H1 (cell line): ENCODE results near the gene TUBA1A. TPM values are rescaled to one million over a fixed set of nuclear protein-coding genes. Genes with fewer than 3 reads are reported as not detected.

ENCODE experiments used
- CTCF ChIA-PET: fragments of 300-600 bp; sonication (Branson Sonifier 250); formaldehyde crosslinking; loops from one replicate; lab custom pipeline; 2021; ENCODE audit not compliant: partially characterized antibody; lab: Charles Lee
- POLR2A ChIA-PET: fragments of 300-600 bp; sonication (Branson Sonifier 250); formaldehyde crosslinking; loops from one replicate; lab custom pipeline; 2021; ENCODE audit warnings: inconsistent platforms; ENCODE audit not compliant: partially characterized antibody; lab: Charles Lee
- DNase-seq, 2 experiments: peaks; one replicate each; pipeline versions ENCODE4 v3.0.0 to v3.0.0-alpha.2; 2010 to 2022; ENCODE audit warnings: low spot score in 2 of 2, low read depth in 1 of 2, mixed read lengths in 1 of 2
- FAIRE-seq: peaks from 2 replicates; lab custom pipeline; 2011; peaks lifted over from hg19 to GRCh38; lab: Jason Lieb, UNC
- H2AFZ ChIP-seq: 2 replicates; pipeline ENCODE4 v1.8.1; 2012; ENCODE audit warnings: low read length, inconsistent platforms
- H2AK5ac ChIP-seq: 2 replicates; pipeline ENCODE4 v1.6.1; 2013; ENCODE audit warnings: low read depth, low read length
- H2BK120ac ChIP-seq: replicated peaks from 2 replicates; pipeline ENCODE3; 2013; ENCODE audit warnings: low read depth, low read length, inconsistent platforms
- H2BK12ac ChIP-seq: 2 replicates; pipeline ENCODE4 v1.6.1; 2013; ENCODE audit warnings: low read depth, low read length
- H2BK15ac ChIP-seq: 2 replicates; pipeline ENCODE4 v1.6.1; 2013; ENCODE audit warnings: low read length
- H2BK20ac ChIP-seq: 2 replicates; pipeline ENCODE4 v1.6.1; 2013; ENCODE audit warnings: low read length
- H2BK5ac ChIP-seq: 2 replicates; pipeline ENCODE4 v1.6.1; 2013; ENCODE audit warnings: low read depth, low read length
- H3K14ac ChIP-seq: 2 replicates; pipeline ENCODE4 v1.6.1; 2013; ENCODE audit warnings: inconsistent platforms; ENCODE audit not compliant: insufficient read length
- H3K18ac ChIP-seq: 2 replicates; pipeline ENCODE4 v1.6.1; 2013; ENCODE audit warnings: low read length; ENCODE audit errors: extremely low read depth
- H3K23ac ChIP-seq: 2 replicates; pipeline ENCODE4 v1.6.1; 2013; ENCODE audit warnings: inconsistent platforms; ENCODE audit not compliant: insufficient read length
- H3K23me2 ChIP-seq: 2 replicates; pipeline ENCODE4 v1.6.1; 2013; ENCODE audit warnings: low read depth, low read length
- H3K27ac ChIP-seq: 2 replicates; pipeline ENCODE4 v1.6.1; 2011; ENCODE audit warnings: low read depth, low read length, inconsistent platforms
- H3K27me3 ChIP-seq, 4 experiments: replicated peaks in 1 of 4; 1 replicate in 1 of 4; 2 replicates in 3 of 4; pipeline versions ENCODE4 v1.6.1 to v1.8.1; 2011 to 2013; ENCODE audit warnings: low read length in 3 of 4, mild to moderate bottlenecking in 3 of 4, inconsistent platforms in 2 of 4, mixed read lengths in 2 of 4, moderate library complexity in 1 of 4; ENCODE audit not compliant: control insufficient read depth in 3 of 4, insufficient read depth in 3 of 4; ENCODE audit errors: extremely low read depth in 1 of 4
- H3K36me3 ChIP-seq, 4 experiments: 2 replicates each; pipeline versions ENCODE4 v1.6.1 to v1.8.1; 2011 to 2013; ENCODE audit warnings: mild to moderate bottlenecking in 4 of 4, low read length in 3 of 4, moderate library complexity in 2 of 4, control low read depth in 1 of 4, inconsistent platforms in 1 of 4; ENCODE audit not compliant: insufficient read depth in 4 of 4, control insufficient read depth in 2 of 4
- H3K4ac ChIP-seq: replicated peaks from 2 replicates; pipeline ENCODE3; 2013; ENCODE audit warnings: low read length, low read depth, mixed read lengths, inconsistent platforms; ENCODE audit not compliant: insufficient read length
- H3K4me1 ChIP-seq, 4 experiments: replicated peaks in 1 of 4; 1 replicate in 1 of 4; 2 replicates in 3 of 4; pipeline versions ENCODE4 v1.6.1 to v1.8.1; 2011 to 2013; ENCODE audit warnings: low read length in 3 of 4, inconsistent platforms in 2 of 4, mixed read lengths in 1 of 4; ENCODE audit not compliant: insufficient read depth in 4 of 4, control insufficient read depth in 3 of 4
- H3K4me2 ChIP-seq, 2 experiments: 2 replicates each; pipeline versions ENCODE4 v1.6.1 to v1.8.1; 2011 to 2013; ENCODE audit warnings: low read depth in 2 of 2, low read length in 2 of 2, control low read depth in 1 of 2, inconsistent platforms in 1 of 2, mild to moderate bottlenecking in 1 of 2; ENCODE audit not compliant: insufficient read depth in 1 of 2
- H3K4me3 ChIP-seq, 4 experiments: fragments of 200-600, 300-600 bp in 1 of 4; sonication (generic), shearing (Covaris generic), sonication (Bioruptor Twin) in 1 of 4; 2 replicates each; pipeline versions ENCODE4 v1.5.1 to v1.8.1; 2011 to 2016; ENCODE audit warnings: low read length in 4 of 4, low read depth in 3 of 4, control low read depth in 2 of 4, inconsistent platforms in 2 of 4, mild to moderate bottlenecking in 2 of 4, mixed read lengths in 1 of 4, moderate library complexity in 1 of 4; ENCODE audit not compliant: insufficient read depth in 2 of 4; ENCODE audit errors: extremely low read depth in 1 of 4
- H3K56ac ChIP-seq: replicated peaks from 2 replicates; pipeline ENCODE3; 2013; ENCODE audit warnings: low read depth, mild to moderate bottlenecking, mixed read lengths, low read length, inconsistent platforms; ENCODE audit not compliant: insufficient read length
- H3K79me1 ChIP-seq: 2 replicates; pipeline ENCODE4 v1.6.1; 2013; ENCODE audit warnings: low read depth, low read length, control low read depth
- H3K79me2 ChIP-seq, 2 experiments: 2 replicates each; pipeline versions ENCODE4 v1.6.1 to v1.8.1; 2012 to 2013; ENCODE audit warnings: low read length in 2 of 2, mild to moderate bottlenecking in 2 of 2, inconsistent platforms in 1 of 2; ENCODE audit not compliant: insufficient read depth in 2 of 2, control insufficient read depth in 1 of 2
- H3K9ac ChIP-seq, 4 experiments: replicated peaks in 1 of 4; 1 replicate in 1 of 4; 2 replicates in 3 of 4; pipeline versions ENCODE4 v1.6.1 to v1.8.1; 2011 to 2013; ENCODE audit warnings: low read depth in 3 of 4, low read length in 3 of 4, control low read depth in 2 of 4, mild to moderate bottlenecking in 2 of 4, moderate library complexity in 2 of 4, inconsistent platforms in 1 of 4; ENCODE audit errors: extremely low read depth in 1 of 4
- H3K9me3 ChIP-seq, 2 experiments: 2 replicates each; pipeline versions ENCODE4 v1.6.1 to v1.8.1; 2012 to 2013; ENCODE audit warnings: mild to moderate bottlenecking in 2 of 2, moderate library complexity in 2 of 2, control low read depth in 1 of 2, inconsistent platforms in 1 of 2, low read depth in 1 of 2, low read length in 1 of 2, mixed read lengths in 1 of 2; ENCODE audit not compliant: insufficient read depth in 2 of 2
- H4K20me1 ChIP-seq, 2 experiments: replicated peaks in 1 of 2; 2 replicates each; pipeline versions ENCODE3 to v1.8.1; 2011 to 2013; ENCODE audit warnings: inconsistent platforms in 2 of 2, low read length in 2 of 2, mild to moderate bottlenecking in 1 of 2; ENCODE audit not compliant: insufficient read depth in 2 of 2, control insufficient read depth in 1 of 2
- H4K5ac ChIP-seq: 2 replicates; pipeline ENCODE4 v1.6.1; 2013; ENCODE audit warnings: low read length, low read depth, mixed read lengths, inconsistent platforms; ENCODE audit not compliant: insufficient read length
- H4K8ac ChIP-seq: 2 replicates; pipeline ENCODE4 v1.8.0; 2013; ENCODE audit warnings: mild to moderate bottlenecking, moderate library complexity, low read length, inconsistent platforms; ENCODE audit not compliant: insufficient read depth; ENCODE audit errors: extremely low read depth
- H4K91ac ChIP-seq: replicated peaks from 2 replicates; pipeline ENCODE3; 2013; ENCODE audit warnings: low read length, mixed read lengths, inconsistent platforms; ENCODE audit not compliant: insufficient read length
- EGR1 ChIP-seq: IDR thresholded peaks from 2 replicates; pipeline ENCODE4 v1.6.1; 2011; ENCODE audit warnings: low read depth, low read length, borderline replicate concordance
- KDM1A ChIP-seq: fragments of 200-600, 300-600 bp; sonication (generic); IDR thresholded peaks from 2 replicates; pipeline ENCODE4 v1.7.1; 2016; ENCODE audit warnings: mild to moderate bottlenecking, low read length, borderline replicate concordance
- POU5F1 ChIP-seq: IDR thresholded peaks from 2 replicates; pipeline ENCODE4 v1.6.1; 2011; ENCODE audit warnings: low read depth, mild to moderate bottlenecking, low read length, moderate library complexity
- SIN3A ChIP-seq, 2 experiments: IDR thresholded peaks in 1 of 2; conservative IDR thresholded peaks in 1 of 2; 2 replicates each; pipeline ENCODE4 v1.6.1; 2011 to 2012; ENCODE audit warnings: low read length in 2 of 2, improper control_type of control experiment in 1 of 2, low read depth in 1 of 2, mild to moderate bottlenecking in 1 of 2
- WGBS, 2 experiments: shearing (Covaris generic) in 1 of 2; methylation state at CpG; one replicate each; pipeline versions ENCODE4 v1.1.6 to v1.1.7; 2013 to 2015; ENCODE audit warnings: low lambda C conversion rate in 2 of 2, mixed read lengths in 2 of 2, inconsistent platforms in 1 of 2, low coverage in 1 of 2, missing lambda C conversion rate in 1 of 2; ENCODE audit not compliant: insufficient replicate concordance in 2 of 2, insufficient coverage in 1 of 2, insufficient read length in 1 of 2; ENCODE audit errors: extremely low coverage in 1 of 2, missing lambda C conversion rate in 1 of 2; 5-methylcytosine and 5-hydroxymethylcytosine counted together
- polyA plus RNA-seq, 7 experiments: library from polyadenylated mRNA; depleted of rRNA in 3 of 7; stranded (reverse) in 5 of 7; unstranded in 2 of 7; fragments of >200 nt in 5 of 7; fragments of 200-250 nt in 2 of 7; gene quantifications; 1 replicate in 5 of 7; 2 replicates in 1 of 7; 4 replicates in 1 of 7; pipeline versions ENCODE4 v1.2.1 to v1.2.3, GENCODE V29; 2011 to 2013; ENCODE audit warnings: missing spikeins in 2 of 7, mixed read lengths in 2 of 7
- total RNA-seq: library from RNA; stranded (reverse); fragmentation: NEBNext Ultra II Directional; extraction: Animal tissue kit (Norgen Biotek cat#: 25700); gene quantifications from 2 replicates; pipeline ENCODE4 v1.2.1, GENCODE V29; 2021

Gene TUBA1A
- total and polyA plus RNA-seq, 2 of the 8 experiments (the other 6 are each of a cell fraction or from before 2014, with no cell fraction given), result 283 to 1,018 TPM

DNA sequence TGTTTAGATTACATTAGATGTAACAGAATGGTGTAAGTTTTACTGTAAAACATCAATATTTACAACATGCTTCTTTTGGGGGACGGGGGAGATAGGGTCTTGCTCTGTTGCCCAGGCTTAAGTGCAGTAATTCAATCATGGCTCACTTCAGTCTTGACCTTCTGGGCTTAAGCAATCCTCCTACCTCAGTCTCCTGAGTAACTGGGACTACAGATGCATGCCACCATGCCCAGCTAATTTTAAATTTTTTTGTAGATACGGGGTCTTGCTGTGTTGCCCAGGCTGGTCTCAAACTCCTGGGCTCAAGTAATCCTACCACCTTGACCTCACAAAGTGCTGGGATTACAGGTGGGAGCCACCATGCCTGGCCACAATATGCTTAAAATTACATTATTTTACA, 23.8 kb downstream of the TUBA1A start:
- H3K23ac ChIP-seq, result no peak overlapping the region
- H3K79me2 ChIP-seq, result no peaks in the 10 kb centered on the region
- DNase-seq, result no peak
- H3K56ac ChIP-seq, result no peak overlapping the region
- no peak overlapping the region for H3K18ac ChIP-seq
- FAIRE-seq, result no peak
- no peak overlapping the region for H2AK5ac ChIP-seq
- no peak overlapping the region for H2BK5ac ChIP-seq
- no peak overlapping the region for H4K8ac ChIP-seq
- CTCF ChIA-PET, result no interaction called here
- no peak overlapping the region for H3K4ac ChIP-seq
- H3K23me2 ChIP-seq, result no peaks in the 10 kb centered on the region
- H3K27ac ChIP-seq, result no peak overlapping the region
- H2BK12ac ChIP-seq, result no peak overlapping the region
- no peak overlapping the region for H3K9ac ChIP-seq
- no peak for TF ChIP-seq SIN3A (conservative IDR thresholded peaks at IDR 0.05 in 1 of 2, IDR thresholded peaks at IDR 0.05 in 1 of 2; ENCODE audit: low read depth in 1 of 2, low read length in 2 of 2)
- TF ChIP-seq POU5F1, result no peak
- TF ChIP-seq KDM1A, result 0 out of 2 replicates have a peak, but pooled peaks have one; percentile 27
- no peak for TF ChIP-seq EGR1
- no peaks in the 10 kb centered on the region for H4K20me1 ChIP-seq
- H2AFZ ChIP-seq, result no peak overlapping the region
- H2BK20ac ChIP-seq, result no peak overlapping the region
- WGBS, 2 experiments, result 97% methylated on average over 2 of the region's 2 CpGs; no CpG with 5 or more reads in 1 of the 2 experiments
- no peak overlapping the region for H2BK120ac ChIP-seq
- no peak overlapping the region for H4K91ac ChIP-seq
- no peak overlapping the region for H4K5ac ChIP-seq
- H3K4me1 ChIP-seq, result peaks cover 0 to 3% (median 0%) of the 10 kb centered on the region in 4 experiments; a peak in 1 of 7 replicates
- H3K4me3 ChIP-seq, result no peak overlapping the region
- no peaks in the 10 kb centered on the region for H3K36me3 ChIP-seq
- H3K79me1 ChIP-seq, result no peaks in the 10 kb centered on the region
- no peak overlapping the region for H3K14ac ChIP-seq
- no peak overlapping the region for H3K4me2 ChIP-seq
- H3K27me3 ChIP-seq, result no peaks in the 10 kb centered on the region
- H2BK15ac ChIP-seq, result no peak overlapping the region
- H3K9me3 ChIP-seq, result no peaks in the 10 kb centered on the region
- POLR2A ChIA-PET, result interaction anchor here (0.6 to 6.3 kb wide), 3 partner anchors 24 to 34 kb away, joined by 3 to 36 read pairs (median 5); partner anchors contain the start of genes TUBA1A and TUBA1B
